ENCODE results near the gene CA4.
A peak's percentile ranks its signal among the peaks of the same experiment; 100 is the strongest.
"Not testable (repeated sequence)": the region's sequence is repeated elsewhere in the genome, so short reads cannot be mapped to it uniquely, and the experiment has no call there.

The CA4 gene

DNA sequence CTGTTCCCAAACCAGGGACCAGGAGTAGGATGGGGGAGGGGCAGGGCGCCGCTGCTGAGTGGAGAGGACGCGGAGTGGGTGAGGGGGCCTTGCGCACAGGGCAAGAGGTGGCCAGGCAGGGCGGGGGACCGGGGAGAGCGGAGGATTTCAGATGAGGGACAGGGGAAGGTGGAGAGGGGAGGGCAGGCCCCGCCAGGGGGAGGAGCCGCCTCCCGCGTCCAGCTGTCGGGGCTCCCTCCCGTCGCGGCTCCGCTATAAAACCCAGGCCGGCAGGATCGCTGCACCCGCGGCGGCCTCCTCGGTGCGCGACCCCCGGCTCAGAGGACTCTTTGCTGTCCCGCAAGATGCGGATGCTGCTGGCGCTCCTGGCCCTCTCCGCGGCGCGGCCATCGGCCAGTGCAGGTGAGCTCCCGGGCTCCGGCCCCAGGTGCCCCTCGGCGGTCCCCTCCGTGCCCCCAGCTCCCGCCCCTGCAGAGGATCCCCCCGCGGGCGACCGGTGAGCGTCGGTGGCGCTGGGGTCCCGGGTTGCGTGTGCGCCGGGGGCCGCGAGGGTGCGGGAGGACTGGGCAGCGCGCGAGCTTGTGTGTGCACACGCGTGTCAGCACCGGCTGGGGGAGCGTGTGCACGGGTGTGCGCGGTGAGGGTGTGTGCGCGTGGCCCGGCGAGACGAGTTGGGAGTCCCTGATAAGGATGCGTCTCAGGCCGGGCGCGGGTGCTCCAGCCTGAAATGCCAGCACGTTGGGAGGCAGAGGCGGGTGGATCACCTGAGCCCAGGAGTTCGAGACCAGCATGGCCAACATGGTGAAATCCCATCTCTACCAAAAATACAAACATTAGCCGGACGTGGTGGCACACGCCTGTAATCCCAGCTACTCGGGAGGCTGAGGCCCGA, at the start of gene CA4:
TSS of gene CA4 (plus strand) at position 283 of the 892 bp plus-strand sequence. CDS start at position 345, 62 bp downstream.
- Mint-ChIP-seq H3K36me3 (no peaks in the 10 kb centered on the region), H3K4me1 (peaks cover 17% of the 10 kb centered on the region), H3K9me3 (no peaks in the 10 kb centered on the region), H3K27me3 (peaks cover 88% of the 10 kb centered on the region), H3K4me3 (peak within 1 kb of the TSS; percentile 58), H3K27ac (no peak within 1 kb of the TSS)
- peak; percentile 3 for ATAC-seq

DNA sequence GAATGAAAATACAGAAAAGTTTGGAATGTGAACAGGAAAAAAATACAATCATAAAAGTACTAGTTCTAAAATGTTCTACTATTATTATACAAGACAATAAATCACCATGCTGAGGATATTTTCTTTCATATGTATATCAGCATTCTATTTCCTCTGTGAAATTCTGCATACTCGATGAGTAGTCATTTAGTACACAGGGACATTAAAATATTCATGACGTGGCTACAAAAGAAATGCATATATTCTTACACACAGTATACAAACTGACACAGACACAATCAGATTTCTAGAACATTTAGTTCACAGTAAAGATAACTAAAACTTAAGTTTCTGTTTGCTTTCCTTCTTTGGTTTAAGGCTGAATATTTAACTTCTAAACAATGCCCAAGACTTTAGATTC, 49.2 kb upstream of the CA4 start:
- not testable (repeated sequence) for ATAC-seq, H3K27ac Mint-ChIP-seq, H3K9me3 Mint-ChIP-seq, H3K4me3 Mint-ChIP-seq, H3K27me3 Mint-ChIP-seq, H3K36me3 Mint-ChIP-seq
- peaks cover 26% of the 10 kb centered on the region for H3K4me1 Mint-ChIP-seq

- H3K27ac Mint-ChIP-seq = peak overlapping the region; percentile 95
- H3K36me3 Mint-ChIP-seq, ATAC-seq, H3K27me3 Mint-ChIP-seq, H3K9me3 Mint-ChIP-seq: not testable (repeated sequence)
- peaks cover 31% of the 10 kb centered on the region for H3K4me1 Mint-ChIP-seq
- H3K4me3 Mint-ChIP-seq = peak overlapping the region; percentile 79
Measured at GRCh38 chr17:60102015-60102631, 47.6 kb upstream of the CA4 start.

DNA sequence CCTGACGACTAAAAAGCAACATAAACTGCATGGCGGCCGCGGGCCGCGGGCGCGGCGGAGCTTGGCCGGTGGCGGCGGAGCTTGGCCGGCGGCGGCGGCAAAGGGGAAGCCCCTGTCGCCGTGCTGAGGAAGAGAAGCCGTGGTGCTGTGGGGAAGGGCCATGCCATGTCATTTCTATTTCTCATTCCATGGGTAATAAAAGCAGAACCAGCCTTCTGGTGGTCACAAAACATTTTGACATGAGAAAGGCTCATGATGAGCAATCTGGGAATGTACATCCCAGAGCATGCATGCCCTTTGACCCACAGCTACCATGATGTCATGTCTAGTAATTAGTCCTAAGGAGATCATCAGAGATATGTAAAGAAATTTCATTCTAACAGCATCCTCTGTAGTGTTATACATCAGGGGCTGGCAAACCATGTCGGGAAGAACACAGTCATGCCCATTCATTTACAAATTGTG, 47.1 kb upstream of the CA4 start:
- H3K36me3 Mint-ChIP-seq = no peaks in the 10 kb centered on the region
- H3K4me1 Mint-ChIP-seq = peaks cover 36% of the 10 kb centered on the region
- peak overlapping the region; percentile 79 for H3K4me3 Mint-ChIP-seq
- H3K9me3 Mint-ChIP-seq = no peaks in the 10 kb centered on the region
- peak; percentile 93 for ATAC-seq
- no peaks in the 10 kb centered on the region for H3K27me3 Mint-ChIP-seq
- peak overlapping the region; percentile 95 for H3K27ac Mint-ChIP-seq

GRCh38 chr17:60103957-60104356, 45.8 kb upstream of the CA4 start:
- Mint-ChIP-seq H3K9me3 (no peaks in the 10 kb centered on the region), H3K36me3 (no peaks in the 10 kb centered on the region), H3K4me3 (no peak overlapping the region), H3K27me3 (no peaks in the 10 kb centered on the region), H3K4me1 (peaks cover 41% of the 10 kb centered on the region), H3K27ac (peak overlapping the region; percentile 95)
- ATAC-seq = no peak

GRCh38 chr17:60106340-60107059, 43.3 kb upstream of the CA4 start:
- Mint-ChIP-seq H3K27me3 (no peaks in the 10 kb centered on the region), H3K36me3 (no peaks in the 10 kb centered on the region), H3K4me1 (peaks cover 41% of the 10 kb centered on the region), H3K27ac (peak overlapping the region; percentile 78), H3K9me3 (no peaks in the 10 kb centered on the region), H3K4me3 (no peak overlapping the region)
- peak; percentile 72 for ATAC-seq

GRCh38 chr17:60107526-60108257, 42.1 kb upstream of the CA4 start:
- no peak for ATAC-seq
- Mint-ChIP-seq H3K27ac (peak overlapping the region; percentile 78), H3K27me3 (no peaks in the 10 kb centered on the region)

DNA sequence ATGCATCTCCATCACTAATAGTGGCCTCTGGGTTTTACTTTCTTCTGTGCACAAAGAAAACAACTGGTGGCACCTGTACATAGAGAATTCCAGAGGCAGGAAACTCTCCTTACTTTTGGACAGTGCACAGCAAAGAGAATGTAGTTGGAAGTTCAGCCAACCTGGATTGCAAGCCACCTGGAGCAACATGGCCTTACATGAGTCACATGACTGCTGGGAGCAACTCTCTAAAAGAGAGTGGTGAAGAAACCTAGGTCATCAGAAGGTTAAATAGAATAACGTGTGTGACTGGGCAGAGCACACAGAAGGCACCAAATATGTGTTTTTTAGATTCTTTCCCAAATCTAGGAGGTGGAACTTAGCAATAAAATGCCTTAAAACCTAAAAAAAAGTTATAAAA, 41.5 kb upstream of the CA4 start:
- H3K27ac Mint-ChIP-seq, H3K9me3 Mint-ChIP-seq, ATAC-seq, H3K27me3 Mint-ChIP-seq, H3K36me3 Mint-ChIP-seq, H3K4me3 Mint-ChIP-seq: not testable (repeated sequence)
- H3K4me1 Mint-ChIP-seq = peaks cover 26% of the 10 kb centered on the region

More at GRCh38 chr17:60107526-60108257, 42.1 kb upstream of the CA4 start:
- Mint-ChIP-seq H3K4me1 (peaks cover 32% of the 10 kb centered on the region), H3K9me3 (no peaks in the 10 kb centered on the region), H3K36me3 (no peaks in the 10 kb centered on the region), H3K4me3 (no peak overlapping the region)

DNA sequence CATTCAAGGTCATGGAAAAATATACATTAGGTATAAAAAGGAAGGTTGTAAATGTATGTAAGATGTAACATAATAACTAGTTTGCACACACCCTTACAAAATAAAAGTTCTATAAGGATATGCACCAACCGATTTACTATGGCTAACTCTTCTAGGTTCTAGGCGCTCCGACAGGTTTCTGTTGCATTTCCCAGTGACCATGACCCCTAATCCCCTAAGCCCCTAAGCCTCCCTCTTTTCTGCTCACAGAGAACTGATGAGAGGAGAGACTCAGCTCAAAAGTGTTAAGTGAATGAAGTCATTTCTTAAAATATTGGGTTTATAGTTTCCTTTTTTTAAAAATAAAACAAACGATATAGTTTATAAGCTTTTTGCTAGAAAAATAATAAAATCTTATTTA, 41.1 kb upstream of the CA4 start:
- no peak overlapping the region for H3K27ac Mint-ChIP-seq
- H3K9me3 Mint-ChIP-seq = no peaks in the 10 kb centered on the region
- H3K4me3 Mint-ChIP-seq = no peak overlapping the region
- no peak for ATAC-seq
- H3K4me1 Mint-ChIP-seq = peaks cover 22% of the 10 kb centered on the region
- H3K27me3 Mint-ChIP-seq = no peaks in the 10 kb centered on the region
- H3K36me3 Mint-ChIP-seq = no peaks in the 10 kb centered on the region

DNA sequence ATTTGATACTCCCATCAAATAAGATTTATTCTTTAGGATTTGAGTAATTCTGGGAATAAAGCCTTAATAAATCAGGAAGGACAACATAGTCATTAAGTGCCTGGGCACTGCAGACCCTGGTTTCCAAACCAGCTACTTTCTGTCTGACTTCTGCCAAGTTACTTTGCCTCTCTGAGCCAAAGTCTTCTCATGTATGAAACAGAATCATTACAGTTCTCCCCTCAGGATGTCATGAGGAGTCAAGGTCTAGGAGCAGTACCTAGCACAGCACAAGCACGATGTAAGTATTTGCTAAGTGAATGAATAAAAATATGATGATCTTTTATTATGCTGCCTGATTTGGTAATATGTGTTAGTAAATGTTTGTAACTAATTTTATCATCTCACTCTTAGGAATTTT, 40.6 kb upstream of the CA4 start:
- ATAC-seq = no peak
- no peaks in the 10 kb centered on the region for H3K27me3 Mint-ChIP-seq

DNA sequence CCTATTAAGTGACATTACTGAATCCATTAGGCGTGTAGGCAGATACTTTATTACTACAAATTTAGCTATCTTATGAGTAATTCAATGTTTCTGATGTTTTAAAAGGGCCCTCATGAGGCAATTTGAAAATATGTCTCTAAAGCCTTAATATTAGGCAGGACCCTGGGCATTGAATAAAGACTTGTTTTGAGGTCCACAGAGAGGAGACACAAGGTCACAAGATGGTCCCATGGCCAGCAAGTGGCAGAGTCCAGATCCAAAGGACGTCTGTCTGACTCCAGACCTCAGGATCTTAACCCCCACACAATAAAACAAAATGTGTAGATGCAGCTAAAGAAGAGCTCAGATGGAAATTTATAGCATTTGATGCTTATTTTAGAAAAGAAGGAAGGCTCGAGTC, 39.2 kb upstream of the CA4 start:
- no peak overlapping the region for H3K4me3 Mint-ChIP-seq
- no peaks in the 10 kb centered on the region for H3K27me3 Mint-ChIP-seq
- no peak for ATAC-seq
- no peaks in the 10 kb centered on the region for H3K36me3 Mint-ChIP-seq
- peak overlapping the region; percentile 47 for H3K27ac Mint-ChIP-seq
- no peaks in the 10 kb centered on the region for H3K9me3 Mint-ChIP-seq
- H3K4me1 Mint-ChIP-seq = peaks cover 22% of the 10 kb centered on the region

More for the DNA sequence above, 40.6 kb upstream of the CA4 start:
- H3K9me3 Mint-ChIP-seq = no peaks in the 10 kb centered on the region
- H3K4me3 Mint-ChIP-seq = no peak overlapping the region
- H3K4me1 Mint-ChIP-seq = peaks cover 22% of the 10 kb centered on the region
- no peak overlapping the region for H3K27ac Mint-ChIP-seq
- no peaks in the 10 kb centered on the region for H3K36me3 Mint-ChIP-seq

DNA sequence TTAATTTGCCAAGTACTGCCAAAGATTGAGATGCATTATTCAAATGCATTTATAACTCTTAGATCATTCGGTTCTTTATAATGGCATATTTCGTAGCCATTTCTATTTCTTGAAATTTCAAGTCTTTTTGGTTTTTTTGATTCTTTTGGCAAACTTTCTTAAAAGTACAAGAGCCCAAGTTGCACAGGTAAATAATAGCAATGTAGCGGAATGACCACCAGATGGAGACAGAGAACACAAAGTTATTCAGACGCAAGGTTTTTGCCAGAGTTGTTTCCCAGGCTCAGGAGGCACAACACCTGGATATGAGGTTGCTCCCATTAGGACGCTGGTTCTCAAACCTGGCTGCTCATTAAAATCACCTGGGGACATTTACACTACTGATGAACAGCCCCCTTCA, 38.1 kb upstream of the CA4 start:
- not testable (repeated sequence) for H3K9me3 Mint-ChIP-seq, ATAC-seq, H3K36me3 Mint-ChIP-seq, H3K4me3 Mint-ChIP-seq, H3K27ac Mint-ChIP-seq, H3K27me3 Mint-ChIP-seq
- H3K4me1 Mint-ChIP-seq = peaks cover 14% of the 10 kb centered on the region

GRCh38 chr17:60115364-60115763, 34.4 kb upstream of the CA4 start:
- not testable (repeated sequence) for H3K36me3 Mint-ChIP-seq, H3K4me3 Mint-ChIP-seq, H3K9me3 Mint-ChIP-seq, H3K27me3 Mint-ChIP-seq, ATAC-seq, H3K27ac Mint-ChIP-seq, H3K4me1 Mint-ChIP-seq

- not testable (repeated sequence) for H3K27ac Mint-ChIP-seq, H3K9me3 Mint-ChIP-seq, H3K27me3 Mint-ChIP-seq, H3K36me3 Mint-ChIP-seq, ATAC-seq, H3K4me3 Mint-ChIP-seq, H3K4me1 Mint-ChIP-seq
Measured at GRCh38 chr17:60116196-60116595, 33.6 kb upstream of the CA4 start.

DNA sequence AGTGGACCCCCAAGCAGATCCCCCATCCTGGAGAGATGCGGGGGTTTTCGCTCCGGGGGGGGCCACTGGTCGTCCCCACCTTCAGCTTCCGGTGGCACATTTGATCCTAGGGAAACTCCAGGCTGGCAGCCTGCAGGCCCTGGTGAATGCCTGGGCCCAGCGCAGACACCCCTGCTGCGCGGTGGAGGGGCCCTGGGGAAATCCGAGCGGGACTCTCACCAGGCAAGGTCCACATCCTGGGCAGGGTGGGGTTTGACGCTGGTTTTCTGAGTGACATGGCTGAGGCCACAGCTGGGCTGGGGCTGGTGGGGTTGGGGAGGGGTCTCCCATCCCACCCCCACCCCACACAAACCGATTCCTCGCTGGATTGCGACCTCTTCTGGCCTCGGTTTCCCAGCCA, 30.6 kb upstream of the CA4 start:
- H3K9me3 Mint-ChIP-seq, H3K27me3 Mint-ChIP-seq, H3K4me3 Mint-ChIP-seq, ATAC-seq, H3K27ac Mint-ChIP-seq, H3K36me3 Mint-ChIP-seq, H3K4me1 Mint-ChIP-seq: not testable (repeated sequence)

All from stimulated activated memory B cell treated with anti-CD40 and anti-IgM and Interleukin-4, amounts not matched to agents 10 μg/mL and 1 μg/mL and 100 μg/mL, for 72 hours (primary cell).